ENCODE results near the gene UBR4.

Gene UBR4

GRCh38 chr1:19255288-19255687 is 45.2 kb upstream of the UBR4 start:
- no peak overlapping the region for H3K4me2 ChIP-seq (ENCODE audit: low read depth, low read length)
- no peak overlapping the region for H3K27ac ChIP-seq (ENCODE audit: low read length)

GRCh38 chr1:19254416-19254815 is 44.4 kb upstream of the UBR4 start:
- H3K9ac ChIP-seq (ENCODE audit: low read length), result no peak overlapping the region
- no peak overlapping the region for H3K4me2 ChIP-seq (ENCODE audit: low read depth, low read length)
- H3K79me2 ChIP-seq (ENCODE audit: low read length), result peaks cover 71% of the 10 kb centered on the region
- H3F3A ChIP-seq (ENCODE audit: insufficient read depth, low read length), result no peaks in the 10 kb centered on the region
- no peak for TF ChIP-seq CTCF (IDR thresholded peaks at IDR 0.05; ENCODE audit: low read length)
- TF ChIP-seq EZH2 (optimal IDR thresholded peaks at IDR 0.05; ENCODE audit: low read depth, low read length), result no peak
- no peaks in the 10 kb centered on the region for H3K9me3 ChIP-seq (replicated peaks; ENCODE audit: insufficient read depth, low read length)
- no peak overlapping the region for H2AFZ ChIP-seq (ENCODE audit: low read length)
- peaks cover 12% of the 10 kb centered on the region for H3K36me3 ChIP-seq (replicated peaks; ENCODE audit: insufficient read depth, low read length)
- no peak overlapping the region for H3K27ac ChIP-seq (ENCODE audit: low read length)
- no peaks in the 10 kb centered on the region for H3K27me3 ChIP-seq (replicated peaks; ENCODE audit: insufficient read depth, low read length)
- H4K20me1 ChIP-seq (ENCODE audit: insufficient read depth, low read length), result peaks cover 6% of the 10 kb centered on the region; the same call in 1 of the 2 replicates
- no peaks in the 10 kb centered on the region for H3K9me2 ChIP-seq (replicated peaks; ENCODE audit: insufficient read depth, low read length)
- H3K4me3 ChIP-seq (ENCODE audit: low read length), result no peak overlapping the region
- DNase-seq, result no peak
- H3K4me1 ChIP-seq (ENCODE audit: low read length), result peaks cover 18% of the 10 kb centered on the region

More at GRCh38 chr1:19255288-19255687, 45.2 kb upstream of the UBR4 start:
- Histone ChIP-seq H3K9me3 (replicated peaks; ENCODE audit: insufficient read depth, low read length) (no peaks in the 10 kb centered on the region), H3K4me3 (ENCODE audit: low read length) (no peak overlapping the region), H3K79me2 (ENCODE audit: low read length) (peaks cover 62% of the 10 kb centered on the region), H3K9me2 (replicated peaks; ENCODE audit: insufficient read depth, low read length) (no peaks in the 10 kb centered on the region), H3K4me1 (ENCODE audit: low read length) (peaks cover 16% of the 10 kb centered on the region), H2AFZ (ENCODE audit: low read length) (no peak overlapping the region), H3F3A (ENCODE audit: insufficient read depth, low read length) (no peaks in the 10 kb centered on the region), H3K36me3 (replicated peaks; ENCODE audit: insufficient read depth, low read length) (peaks cover 12% of the 10 kb centered on the region), H4K20me1 (ENCODE audit: insufficient read depth, low read length) (peaks cover 6% of the 10 kb centered on the region; the same call in 1 of the 2 replicates), H3K27me3 (replicated peaks; ENCODE audit: insufficient read depth, low read length) (no peaks in the 10 kb centered on the region), H3K9ac (ENCODE audit: low read length) (no peak overlapping the region)
- TF ChIP-seq EZH2phosphoT487 (IDR thresholded peaks at IDR 0.05; ENCODE audit: low read length) (no peak), EZH2 (optimal IDR thresholded peaks at IDR 0.05; ENCODE audit: low read depth, low read length) (no peak), CTCF (IDR thresholded peaks at IDR 0.05; ENCODE audit: low read length) (no peak)
- no peak for DNase-seq

- Histone ChIP-seq H3F3A (ENCODE audit: insufficient read depth, low read length) (no peaks in the 10 kb centered on the region), H3K4me2 (ENCODE audit: low read depth, low read length) (peak within 1 kb of the TSS; percentile 95), H3K4me1 (ENCODE audit: low read length) (peaks cover 18% of the 10 kb centered on the region), H3K9ac (ENCODE audit: low read length) (peak within 1 kb of the TSS; percentile 94), H3K4me3 (ENCODE audit: low read length) (peak within 1 kb of the TSS; percentile 87), H3K9me3 (replicated peaks; ENCODE audit: insufficient read depth, low read length) (no peaks in the 10 kb centered on the region), H2AFZ (ENCODE audit: low read length) (peak within 1 kb of the TSS; percentile 90), H3K79me2 (ENCODE audit: low read length) (peaks cover 96% of the 10 kb centered on the region), H3K27me3 (replicated peaks; ENCODE audit: insufficient read depth, low read length) (no peaks in the 10 kb centered on the region), H4K20me1 (ENCODE audit: insufficient read depth, low read length) (peaks cover 6% of the 10 kb centered on the region; the same call in 1 of the 2 replicates), H3K9me2 (replicated peaks; ENCODE audit: insufficient read depth, low read length) (no peaks in the 10 kb centered on the region), H3K36me3 (replicated peaks; ENCODE audit: insufficient read depth, low read length) (no peaks in the 10 kb centered on the region; the same call in 1 of the 2 replicates), H3K27ac (ENCODE audit: low read length) (peak within 1 kb of the TSS; percentile 90)
- DNase-seq, result peak; percentile 83
- no peak for TF ChIP-seq CTCF (IDR thresholded peaks at IDR 0.05; ENCODE audit: low read length)
- TF ChIP-seq EZH2phosphoT487 (IDR thresholded peaks at IDR 0.05; ENCODE audit: low read length), result no peak
- no peak for TF ChIP-seq EZH2 (optimal IDR thresholded peaks at IDR 0.05; ENCODE audit: low read depth, low read length)
These were observed 41.5 kb upstream of the UBR4 start, which contains the start of the genes EMC1 and MRTO4 for GRCh38 chr1:19251305-19252196. Gene EMC1 (minus strand): TSS chr1:19251524. CDS start chr1:19251509, 15 bp downstream. Gene MRTO4 (plus strand): TSS chr1:19251805. CDS start chr1:19251836, 31 bp downstream.
